Natural killer cell (primary cell): ENCODE measurements around the gene CDH13. TPM values are rescaled to one million over a fixed set of nuclear protein-coding genes. Genes with fewer than 3 reads are reported as not detected.

Experiments used
- ATAC-seq, 3 donors: fragments of 150-1000 bp in 2 of 3; fragments of 200-7000 bp in 1 of 3; cut with Tn5 transposase; 1 replicate in 1 of 3; 2 replicates in 2 of 3; pipeline ENCODE4 v1.10.0; 2021; ENCODE audit warnings: mild to moderate bottlenecking in 2 of 3, moderate library complexity in 2 of 3
- DNase-seq, 2 donors: peaks; one replicate each; pipeline versions ENCODE4 v3.0.0 to v3.0.0-alpha.2; 2013 to 2021; ENCODE audit warnings: mixed read lengths in 1 of 2
- H3K27ac ChIP-seq: one replicate; pipeline ENCODE4 v1.5.1; 2013; ENCODE audit warnings: mild to moderate bottlenecking, low read length
- H3K27me3 ChIP-seq: one replicate; pipeline ENCODE4 v1.6.1; 2013; ENCODE audit warnings: low read length; ENCODE audit not compliant: control insufficient read depth, insufficient read depth
- H3K36me3 ChIP-seq: one replicate; pipeline ENCODE4 v1.6.1; 2013; ENCODE audit warnings: low read length; ENCODE audit not compliant: control insufficient read depth, insufficient read depth
- H3K4me1 ChIP-seq: one replicate; pipeline ENCODE4 v1.6.1; 2013; ENCODE audit warnings: low read length; ENCODE audit not compliant: control insufficient read depth, insufficient read depth
- H3K4me3 ChIP-seq: one replicate; pipeline ENCODE4 v1.5.1; 2013; ENCODE audit warnings: low read length
- H3K9me3 ChIP-seq: one replicate; pipeline ENCODE4 v1.6.1; 2013; ENCODE audit warnings: low read length; ENCODE audit not compliant: control insufficient read depth, insufficient read depth
- H3K27ac Mint-ChIP-seq, 2 donors: one replicate each; pipeline ENCODE4 v1.8.0; 2022; ENCODE audit warnings: mild to moderate bottlenecking in 2 of 2, mixed read lengths in 2 of 2, moderate library complexity in 1 of 2
- H3K27me3 Mint-ChIP-seq, 2 donors: one replicate each; pipeline ENCODE4 v1.8.0; 2022; ENCODE audit warnings: low read depth in 2 of 2, mixed read lengths in 2 of 2
- H3K36me3 Mint-ChIP-seq: one replicate; pipeline ENCODE4 v1.8.0; 2022; ENCODE audit warnings: mixed read lengths
- H3K4me1 Mint-ChIP-seq, 2 donors: one replicate each; pipeline ENCODE4 v1.8.0; 2022; ENCODE audit warnings: mixed read lengths in 2 of 2
- H3K4me3 Mint-ChIP-seq: one replicate; pipeline ENCODE4 v1.8.0; 2022; ENCODE audit warnings: mild to moderate bottlenecking, moderate library complexity, mixed read lengths
- H3K9me3 Mint-ChIP-seq, 2 donors: one replicate each; pipeline ENCODE4 v1.8.0; 2022; ENCODE audit warnings: mixed read lengths in 2 of 2
- CTCF ChIP-seq: fragments of 200-600 bp; IDR thresholded peaks from one replicate; pipeline ENCODE4 v1.8.0; 2022; ENCODE audit warnings: antibody characterized with exemption
- WGBS: methylation state at CpG from one replicate; pipeline ENCODE4 v1.1.7; 2013; ENCODE audit warnings: missing lambda C conversion rate; ENCODE audit not compliant: insufficient coverage; 5-methylcytosine and 5-hydroxymethylcytosine counted together
- intact Hi-C: fragments of 100-400 bp; cut with micrococcal nuclease; formaldehyde crosslinking; loops from one replicate; pipeline ENCODE4 v1.14.2; 2022
- total RNA-seq, 4 donors: library from RNA; stranded (reverse); fragments of 120-200 nt in 1 of 4; gene quantifications; one replicate each; pipeline versions ENCODE4 v1.2.3 to v1.2.4, GENCODE V29; 2013 to 2022

CDH13 gene
- total RNA-seq, 3 donors from 2014 or later (not counting 1 experiment from before 2014, with no cell fraction given), result not detected

GRCh38 chr16:82609140-82609539 lies 17.6 kb upstream of the CDH13 start:
- DNase-seq, result no peak
- H3K4me3 Mint-ChIP-seq, result no peak overlapping the region
- Histone ChIP-seq H3K27me3 (no peaks in the 10 kb centered on the region), H3K27ac (no peak overlapping the region), H3K4me1 (no peaks in the 10 kb centered on the region), H3K9me3 (no peaks in the 10 kb centered on the region), H3K36me3 (no peaks in the 10 kb centered on the region), H3K4me3 (no peak overlapping the region)
- no peak overlapping the region for H3K27ac Mint-ChIP-seq
- WGBS, result 87% methylated on average over 3 of the region's 3 CpGs
- no peaks in the 10 kb centered on the region for H3K36me3 Mint-ChIP-seq
- H3K9me3 Mint-ChIP-seq, result no peaks in the 10 kb centered on the region
- ATAC-seq, result no peak
- no peaks in the 10 kb centered on the region for H3K4me1 Mint-ChIP-seq
- no peak for TF ChIP-seq CTCF
- peaks cover 6 to 23% of the 10 kb centered on the region in 2 donors for H3K27me3 Mint-ChIP-seq
- intact Hi-C loops, result no loop called here

- H3K9me3 Mint-ChIP-seq, result no peaks in the 10 kb centered on the region
Measured at GRCh38 chr16:82612263-82612662, 14.5 kb upstream of the CDH13 start.

GRCh38 chr16:82616356-82616755 lies 10.4 kb upstream of the CDH13 start:
- Mint-ChIP-seq H3K27me3 (peaks cover 8 to 26% of the 10 kb centered on the region in 2 donors), H3K4me3 (no peak overlapping the region), H3K27ac (no peak overlapping the region), H3K9me3 (no peaks in the 10 kb centered on the region), H3K36me3 (no peaks in the 10 kb centered on the region), H3K4me1 (no peaks in the 10 kb centered on the region)
- H3K36me3 ChIP-seq, result no peaks in the 10 kb centered on the region
- TF ChIP-seq CTCF, result no peak
- 78% methylated on average over 4 of the region's 4 CpGs for WGBS
- no peak for DNase-seq
- no peak for ATAC-seq
- H3K27ac ChIP-seq, result no peak overlapping the region
- intact Hi-C loops, result no loop called here
- H3K4me1 ChIP-seq, result no peaks in the 10 kb centered on the region
- H3K4me3 ChIP-seq, result no peak overlapping the region
- H3K27me3 ChIP-seq, result no peaks in the 10 kb centered on the region
- no peaks in the 10 kb centered on the region for H3K9me3 ChIP-seq

More at GRCh38 chr16:82612263-82612662, 14.5 kb upstream of the CDH13 start:
- TF ChIP-seq CTCF, result no peak
- no peaks in the 10 kb centered on the region for H3K27me3 ChIP-seq
- peaks cover 15 to 19% of the 10 kb centered on the region in 2 donors for H3K27me3 Mint-ChIP-seq
- no peak overlapping the region for H3K27ac ChIP-seq
- H3K4me1 ChIP-seq, result no peaks in the 10 kb centered on the region
- intact Hi-C loops, result no loop called here
- no peak for ATAC-seq
- H3K4me1 Mint-ChIP-seq, result no peaks in the 10 kb centered on the region
- no peaks in the 10 kb centered on the region for H3K9me3 ChIP-seq
- no peak overlapping the region for H3K4me3 ChIP-seq
- no peaks in the 10 kb centered on the region for H3K36me3 ChIP-seq
- no peak for DNase-seq
- no peak overlapping the region for H3K4me3 Mint-ChIP-seq
- 76% methylated on average over 3 of the region's 3 CpGs for WGBS
- no peaks in the 10 kb centered on the region for H3K36me3 Mint-ChIP-seq
- H3K27ac Mint-ChIP-seq, result no peak overlapping the region

- no peak for TF ChIP-seq CTCF
- H3K27me3 Mint-ChIP-seq, result peaks cover 31 to 38% of the 10 kb centered on the region in 2 donors
- 25% methylated on average over 1 of the region's 1 CpG for WGBS
- Histone ChIP-seq H3K4me1 (no peaks in the 10 kb centered on the region), H3K36me3 (no peaks in the 10 kb centered on the region), H3K27ac (no peak overlapping the region), H3K4me3 (no peak overlapping the region), H3K9me3 (no peaks in the 10 kb centered on the region), H3K27me3 (peaks cover 15% of the 10 kb centered on the region)
- intact Hi-C loops, result no loop called here
- H3K4me1 Mint-ChIP-seq, result peaks cover 0 to 5% of the 10 kb centered on the region in 2 donors
- H3K27ac Mint-ChIP-seq, result no peak overlapping the region
- ATAC-seq (no peak), DNase-seq (no peak)
- no peak overlapping the region for H3K4me3 Mint-ChIP-seq
- no peaks in the 10 kb centered on the region for H3K36me3 Mint-ChIP-seq
- no peaks in the 10 kb centered on the region for H3K9me3 Mint-ChIP-seq
Measured at GRCh38 chr16:82621781-82622180, 5.0 kb upstream of the CDH13 start.
